ENCODE results near the gene KRT84. TPM values are rescaled to one million over a fixed set of nuclear protein-coding genes. Genes with fewer than 3 reads are reported as not detected.
A peak's percentile ranks its signal among the peaks of the same experiment; 100 is the strongest.
"Not testable (repeated sequence)": the region's sequence is repeated elsewhere in the genome, so short reads cannot be mapped to it uniquely, and the experiment has no call there.

Gene KRT84
- total RNA-seq, 2 donors from 2014 or later = not detected

GRCh38 chr12:52347551-52348510, 37.6 kb downstream of the KRT84 start:
- Mint-ChIP-seq H3K27ac (no peak overlapping the region), H3K27me3 (peaks cover 29% of the 10 kb centered on the region)
- no peak for ATAC-seq

GRCh38 chr12:52347016-52347415, 38.4 kb downstream of the KRT84 start:
- Mint-ChIP-seq H3K27me3 (peaks cover 30% of the 10 kb centered on the region), H3K4me3 (no peak overlapping the region), H3K27ac (no peak overlapping the region)

More at GRCh38 chr12:52347551-52348510, 37.6 kb downstream of the KRT84 start:
- Mint-ChIP-seq H3K4me1 (peaks cover 15% of the 10 kb centered on the region), H3K36me3 (ENCODE audit: low read depth) (peaks cover 4% of the 10 kb centered on the region), H3K4me3 (no peak overlapping the region)
- H3K9me3 ChIP-seq (ENCODE audit: control insufficient read depth, low read length, poor library complexity, severe bottlenecking) = no peaks in the 10 kb centered on the region
- no peak for DNase-seq

GRCh38 chr12:52346593-52346992, 38.9 kb downstream of the KRT84 start:
- ATAC-seq (no peak), DNase-seq (no peak)
- peaks cover 4% of the 10 kb centered on the region for H3K36me3 Mint-ChIP-seq (ENCODE audit: low read depth)
- no peak overlapping the region for H3K4me3 Mint-ChIP-seq
- H3K4me1 Mint-ChIP-seq = peaks cover 4% of the 10 kb centered on the region
- no peaks in the 10 kb centered on the region for H3K9me3 ChIP-seq (ENCODE audit: control insufficient read depth, low read length, poor library complexity, severe bottlenecking)
- H3K27me3 Mint-ChIP-seq = peaks cover 34% of the 10 kb centered on the region
- H3K27ac Mint-ChIP-seq = no peak overlapping the region

More at GRCh38 chr12:52347016-52347415, 38.4 kb downstream of the KRT84 start:
- peaks cover 4% of the 10 kb centered on the region for H3K36me3 Mint-ChIP-seq (ENCODE audit: low read depth)
- ATAC-seq = no peak
- H3K4me1 Mint-ChIP-seq = peaks cover 7% of the 10 kb centered on the region
- no peaks in the 10 kb centered on the region for H3K9me3 ChIP-seq (ENCODE audit: control insufficient read depth, low read length, poor library complexity, severe bottlenecking)
- DNase-seq = no peak

DNA sequence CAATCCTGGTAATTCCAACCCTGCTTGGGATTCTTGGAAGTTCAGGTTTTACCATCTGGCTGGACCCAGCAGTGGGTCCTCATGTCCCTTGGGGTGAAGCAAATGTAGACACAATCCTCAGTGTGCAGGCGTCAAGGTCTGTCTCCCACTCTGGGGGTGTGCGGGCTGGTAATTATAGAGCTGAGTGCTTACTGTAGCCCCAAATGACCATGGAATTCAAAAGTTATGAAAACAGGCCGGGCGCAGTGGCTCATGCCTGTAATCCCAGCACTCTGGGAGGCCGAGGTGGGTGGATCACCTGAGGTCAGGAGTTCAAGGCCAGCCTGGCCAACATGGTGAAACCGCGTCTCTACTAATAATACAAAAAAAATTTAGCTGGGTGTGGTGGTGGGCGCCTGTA, 40.4 kb downstream of the KRT84 start:
- not testable (repeated sequence) for H3K36me3 Mint-ChIP-seq (ENCODE audit: low read depth); H3K4me3 Mint-ChIP-seq; ATAC-seq; H3K4me1 Mint-ChIP-seq; H3K9me3 ChIP-seq (ENCODE audit: control insufficient read depth, low read length, poor library complexity, severe bottlenecking); H3K27ac Mint-ChIP-seq; DNase-seq
- H3K27me3 Mint-ChIP-seq = peaks cover 35% of the 10 kb centered on the region

DNA sequence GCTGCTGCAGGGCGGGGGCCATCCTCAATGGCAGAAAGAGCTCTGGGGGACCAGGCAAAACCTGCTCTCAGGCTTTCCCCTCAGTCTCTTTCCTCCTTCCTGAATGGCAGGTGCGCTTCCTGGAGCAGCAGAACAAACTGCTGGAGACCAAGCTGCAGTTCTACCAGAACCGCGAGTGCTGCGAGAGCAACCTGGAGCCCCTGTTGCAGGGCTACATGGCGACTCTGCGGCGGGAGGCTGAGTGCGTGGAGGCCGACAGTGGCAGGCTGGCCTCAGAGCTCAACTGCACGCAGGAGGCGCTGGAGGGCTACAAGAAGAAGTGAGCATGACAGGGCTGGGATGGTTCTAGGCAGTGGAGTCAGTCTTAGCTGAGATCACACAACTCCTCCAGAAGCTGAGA, 41.3 kb downstream of the KRT84 start:
- H3K4me1 Mint-ChIP-seq = peaks cover 4% of the 10 kb centered on the region
- no peaks in the 10 kb centered on the region for H3K9me3 ChIP-seq (ENCODE audit: control insufficient read depth, low read length, poor library complexity, severe bottlenecking)
- peak overlapping the region; percentile 65 for H3K27ac Mint-ChIP-seq
- no peak overlapping the region for H3K4me3 Mint-ChIP-seq
- DNase-seq = no peak
- peaks cover 4% of the 10 kb centered on the region for H3K36me3 Mint-ChIP-seq (ENCODE audit: low read depth)
- no peak for ATAC-seq
- peaks cover 39% of the 10 kb centered on the region for H3K27me3 Mint-ChIP-seq

DNA sequence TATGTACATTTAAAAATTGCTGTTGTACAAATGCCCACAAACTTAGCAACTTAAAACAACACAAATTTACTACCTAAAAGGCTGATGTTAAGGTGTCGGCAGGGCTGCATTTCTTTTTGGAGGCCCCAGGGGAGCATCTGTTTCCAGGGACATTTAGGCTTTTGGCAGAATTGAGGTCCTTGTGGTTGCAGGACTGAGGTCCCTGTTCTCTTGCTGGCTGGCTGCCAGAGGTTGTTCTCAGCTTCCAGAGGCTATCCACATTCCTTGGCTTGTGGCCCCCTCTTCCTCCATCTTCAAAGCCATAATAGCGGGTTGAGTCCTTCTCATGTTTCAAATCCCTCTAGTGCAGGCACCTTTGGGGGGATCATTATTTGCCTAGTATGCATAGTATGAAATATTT, 41.9 kb downstream of the KRT84 start:
- no peaks in the 10 kb centered on the region for H3K9me3 ChIP-seq (ENCODE audit: control insufficient read depth, low read length, poor library complexity, severe bottlenecking)
- H3K27me3 Mint-ChIP-seq = peaks cover 39% of the 10 kb centered on the region

DNA sequence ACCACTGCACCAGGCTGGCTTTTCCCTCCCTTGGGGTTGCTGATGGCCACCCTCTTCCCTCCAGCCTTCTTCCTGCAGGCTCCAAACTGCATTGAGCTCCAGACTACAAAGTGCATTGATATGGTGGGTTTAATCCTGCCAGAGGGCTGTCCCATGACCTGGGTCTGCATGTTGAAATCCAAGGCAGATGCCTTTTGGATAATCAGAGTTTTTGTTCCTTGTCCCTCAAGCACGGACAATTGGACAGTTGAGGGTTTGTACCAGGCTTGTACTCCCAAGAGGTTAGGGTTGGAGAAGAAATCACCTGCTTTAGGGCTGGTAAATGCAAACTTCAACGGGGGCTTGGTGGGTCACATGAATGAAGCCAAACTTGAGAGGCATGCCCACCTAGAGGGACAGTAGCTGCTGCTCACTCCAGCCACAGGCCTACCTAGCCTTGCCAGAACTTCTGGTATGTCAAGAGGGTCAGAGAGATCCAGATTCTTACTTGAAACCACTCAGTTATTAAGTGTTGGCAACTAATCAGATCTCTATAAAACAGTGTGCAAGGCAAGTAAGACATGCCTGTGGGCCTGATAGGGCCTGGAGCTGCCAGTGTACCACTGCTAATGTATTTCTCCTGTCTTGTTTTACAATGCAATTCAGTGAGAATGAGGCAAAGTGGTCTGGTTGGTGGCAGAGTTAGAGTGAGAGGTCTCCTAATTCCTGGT, 42.5 kb downstream of the KRT84 start:
- Mint-ChIP-seq H3K4me1 (peaks cover 3% of the 10 kb centered on the region), H3K36me3 (ENCODE audit: low read depth) (peaks cover 7% of the 10 kb centered on the region), H3K27me3 (peaks cover 38% of the 10 kb centered on the region), H3K4me3 (no peak overlapping the region), H3K27ac (no peak overlapping the region)
- DNase-seq (no peak), ATAC-seq (no peak)
- no peaks in the 10 kb centered on the region for H3K9me3 ChIP-seq (ENCODE audit: control insufficient read depth, low read length, poor library complexity, severe bottlenecking)

More for the DNA sequence above, 41.9 kb downstream of the KRT84 start:
- H3K36me3 Mint-ChIP-seq (ENCODE audit: low read depth) = peaks cover 7% of the 10 kb centered on the region
- no peak overlapping the region for H3K4me3 Mint-ChIP-seq
- peaks cover 3% of the 10 kb centered on the region for H3K4me1 Mint-ChIP-seq
- no peak for ATAC-seq
- DNase-seq = no peak
- H3K27ac Mint-ChIP-seq = no peak overlapping the region

- DNase-seq (no peak), ATAC-seq (no peak)
- H3K9me3 ChIP-seq (ENCODE audit: control insufficient read depth, low read length, poor library complexity, severe bottlenecking) = no peaks in the 10 kb centered on the region
- Mint-ChIP-seq H3K27me3 (peaks cover 41% of the 10 kb centered on the region), H3K4me1 (peaks cover 3% of the 10 kb centered on the region), H3K36me3 (ENCODE audit: low read depth) (peaks cover 7% of the 10 kb centered on the region), H3K4me3 (no peak overlapping the region), H3K27ac (no peak overlapping the region)
These were observed 44.3 kb downstream of the KRT84 start for GRCh38 chr12:52341066-52341580.

- H3K27ac Mint-ChIP-seq = no peak overlapping the region
- no peaks in the 10 kb centered on the region for H3K9me3 ChIP-seq (ENCODE audit: control insufficient read depth, low read length, poor library complexity, severe bottlenecking)
- peaks cover 5% of the 10 kb centered on the region for H3K36me3 Mint-ChIP-seq (ENCODE audit: low read depth)
- no peak overlapping the region for H3K4me3 Mint-ChIP-seq
- H3K4me1 Mint-ChIP-seq = peaks cover 3% of the 10 kb centered on the region
- peaks cover 50% of the 10 kb centered on the region for H3K27me3 Mint-ChIP-seq
- DNase-seq (no peak), ATAC-seq (no peak)
These were observed 47.1 kb downstream of the KRT84 start for GRCh38 chr12:52338241-52338960.

DNA sequence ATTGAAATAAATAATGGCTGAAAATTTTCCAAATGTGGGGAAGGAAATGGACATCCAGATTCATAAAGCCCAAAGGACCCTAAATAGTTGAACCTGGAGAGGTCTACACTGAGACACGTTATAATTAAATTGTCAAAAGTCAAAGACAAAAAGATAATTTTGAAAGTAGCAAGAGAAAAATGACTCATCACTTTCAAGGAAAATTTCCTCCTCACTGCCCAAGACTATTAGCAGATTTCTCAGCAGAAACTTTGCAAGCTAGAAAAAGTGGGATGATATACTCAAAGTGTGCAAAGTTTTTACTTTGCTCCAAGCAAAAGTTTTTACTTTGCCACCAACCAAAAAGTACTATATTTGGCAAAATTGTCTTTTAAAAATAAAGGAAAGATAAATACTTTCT, 48.4 kb downstream of the KRT84 start:
- DNase-seq = no peak
- Mint-ChIP-seq H3K27ac (no peak overlapping the region), H3K4me3 (no peak overlapping the region), H3K27me3 (peaks cover 56% of the 10 kb centered on the region), H3K4me1 (peaks cover 3% of the 10 kb centered on the region), H3K36me3 (ENCODE audit: low read depth) (peaks cover 5% of the 10 kb centered on the region)
- H3K9me3 ChIP-seq (ENCODE audit: control insufficient read depth, low read length, poor library complexity, severe bottlenecking) = no peaks in the 10 kb centered on the region
- ATAC-seq = no peak

- ATAC-seq (no peak), DNase-seq (no peak)
- H3K9me3 ChIP-seq (ENCODE audit: control insufficient read depth, low read length, poor library complexity, severe bottlenecking) = no peaks in the 10 kb centered on the region
- Mint-ChIP-seq H3K27ac (no peak overlapping the region), H3K4me3 (no peak overlapping the region), H3K27me3 (peaks cover 56% of the 10 kb centered on the region), H3K4me1 (peaks cover 3% of the 10 kb centered on the region), H3K36me3 (ENCODE audit: low read depth) (peaks cover 7% of the 10 kb centered on the region)
These were observed 48.8 kb downstream of the KRT84 start for GRCh38 chr12:52336641-52337040.

DNA sequence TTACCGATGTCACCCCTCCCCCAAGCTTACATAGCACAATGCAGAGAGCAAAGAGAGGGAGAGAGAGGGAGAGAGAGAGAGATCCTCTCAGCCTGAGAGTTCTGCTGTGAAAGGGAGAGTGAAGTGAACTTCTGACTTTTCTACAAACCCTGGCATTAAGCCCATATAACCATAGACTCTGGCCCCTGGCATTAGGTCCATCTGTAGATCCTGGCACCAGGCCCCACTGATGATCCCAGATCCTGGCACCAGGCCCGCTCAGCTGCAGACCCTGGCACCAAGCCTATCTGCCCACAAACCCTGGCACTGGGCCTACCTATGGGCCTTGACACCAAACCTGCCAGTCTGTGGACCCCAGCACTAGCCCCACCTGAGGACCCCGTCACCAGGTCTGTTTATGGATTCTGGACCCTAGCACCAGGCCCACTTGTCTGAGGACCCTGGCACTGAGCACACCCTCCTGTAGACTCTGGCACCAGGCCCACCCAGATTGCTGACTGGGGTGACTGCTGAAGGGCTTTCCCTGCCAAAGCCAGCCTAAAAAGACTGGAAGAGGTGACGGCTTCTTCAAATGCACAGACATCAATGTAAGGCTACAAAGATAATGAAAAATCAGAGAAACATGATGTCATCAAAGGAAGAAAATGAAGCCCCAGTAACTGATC, 49.7 kb downstream of the KRT84 start:
- H3K9me3 ChIP-seq (ENCODE audit: control insufficient read depth, low read length, poor library complexity, severe bottlenecking) = no peaks in the 10 kb centered on the region
- Mint-ChIP-seq H3K27ac (no peak overlapping the region), H3K4me3 (no peak overlapping the region), H3K4me1 (peaks cover 3% of the 10 kb centered on the region), H3K36me3 (ENCODE audit: low read depth) (peaks cover 9% of the 10 kb centered on the region), H3K27me3 (peaks cover 47% of the 10 kb centered on the region)
- DNase-seq (no peak), ATAC-seq (no peak)

Data from T-helper 17 cell (primary cell).